SK-N-SH (cell line): ENCODE results near the gene HERC3. TPM values are rescaled to one million over a fixed set of nuclear protein-coding genes. Genes with fewer than 3 reads are reported as not detected.

Experiments
- CTCF ChIA-PET: fragments of 300-600, 350-600 bp; formaldehyde crosslinking; extraction: SDS; loops from one replicate; lab custom pipeline; 2021; lab: Yijun Ruan, JAX
- POLR2A ChIA-PET: fragments of 350-600 bp; sonication (Branson Sonifier 250); formaldehyde crosslinking; extraction: SDS; loops from one replicate; lab custom pipeline; 2020; ENCODE audit warnings: antibody characterized with exemption, inconsistent platforms; lab: Yijun Ruan, JAX
- DNase-seq: peaks from one replicate; pipeline ENCODE4 v3.0.0; 2012
- H2AFZ ChIP-seq: fragments of 200-600 bp; sonication (generic); 2 replicates; pipeline ENCODE4 v1.8.1; 2016; ENCODE audit warnings: antibody characterized with exemption, mild to moderate bottlenecking, low read depth
- H3F3A ChIP-seq: fragments of 200-600 bp; sonication (generic); replicated peaks from 2 replicates; pipeline ENCODE3; 2016; ENCODE audit warnings: antibody characterized with exemption, mild to moderate bottlenecking; ENCODE audit not compliant: insufficient read depth
- H3K27ac ChIP-seq, 2 experiments: fragments of 200-500 bp in 1 of 2; fragments of 200-600 bp in 1 of 2; sonication (Bioruptor generic) in 1 of 2; sonication (generic), shearing (Covaris generic) in 1 of 2; 2 replicates each; pipeline versions ENCODE4 v1.5.1 to v1.6.1; 2014 to 2016; ENCODE audit warnings: low read depth in 2 of 2, inconsistent platforms in 1 of 2, low read length in 1 of 2, mild to moderate bottlenecking in 1 of 2, mixed read lengths in 1 of 2
- H3K27me3 ChIP-seq: fragments of 200-600 bp; sonication (generic), shearing (Covaris generic); 2 replicates; pipeline ENCODE4 v1.6.1; 2016; ENCODE audit warnings: mixed run types; ENCODE audit not compliant: insufficient read depth
- H3K36me3 ChIP-seq, 2 experiments: fragments of 200-500 bp in 1 of 2; fragments of 200-600 bp in 1 of 2; sonication (Bioruptor generic) in 1 of 2; sonication (generic) in 1 of 2; replicated peaks in 1 of 2; 2 replicates each; pipeline versions ENCODE3 to v1.5.1; 2014 to 2016; ENCODE audit warnings: low read length in 1 of 2, mild to moderate bottlenecking in 1 of 2; ENCODE audit not compliant: insufficient read depth in 2 of 2, control insufficient read depth in 1 of 2
- H3K4me1 ChIP-seq, 2 experiments: fragments of 200-500 bp in 1 of 2; fragments of 200-600 bp in 1 of 2; sonication (Bioruptor generic) in 1 of 2; sonication (generic), shearing (Covaris generic) in 1 of 2; 2 replicates each; pipeline versions ENCODE4 v1.5.1 to v1.6.1; 2014 to 2016; ENCODE audit warnings: low read depth in 1 of 2, low read length in 1 of 2, mixed run types in 1 of 2; ENCODE audit not compliant: insufficient read depth in 2 of 2, control insufficient read depth in 1 of 2
- H3K4me2 ChIP-seq: fragments of 200-600 bp; sonication (generic), shearing (Covaris generic); 2 replicates; pipeline ENCODE4 v1.6.1; 2017; ENCODE audit warnings: mixed run types
- H3K4me3 ChIP-seq, 2 experiments: fragments of 200-500 bp in 1 of 2; fragments of 200-600 bp in 1 of 2; sonication (Bioruptor generic) in 1 of 2; sonication (generic), shearing (Covaris generic) in 1 of 2; 2 replicates each; pipeline versions ENCODE4 v1.5.1 to v1.8.1; 2014 to 2016; ENCODE audit warnings: low read depth in 2 of 2, inconsistent platforms in 1 of 2, low read length in 1 of 2, mild to moderate bottlenecking in 1 of 2, mixed read lengths in 1 of 2, moderate library complexity in 1 of 2
- H3K79me2 ChIP-seq: fragments of 200-600 bp; sonication (generic); 2 replicates; pipeline ENCODE4 v1.8.1; 2017; ENCODE audit warnings: mild to moderate bottlenecking; ENCODE audit not compliant: insufficient read depth
- H3K9ac ChIP-seq: fragments of 200-600 bp; sonication (generic); 2 replicates; pipeline ENCODE4 v1.6.1; 2017; ENCODE audit warnings: mixed run types
- H3K9me2 ChIP-seq: fragments of 200-600 bp; sonication (generic); 2 replicates; pipeline ENCODE4 v1.6.1; 2017; ENCODE audit warnings: mixed run types
- H3K9me3 ChIP-seq: fragments of 200-600 bp; sonication (generic); 2 replicates; pipeline ENCODE4 v1.6.1; 2017; ENCODE audit warnings: mixed run types, mild to moderate bottlenecking, moderate library complexity
- H4K20me1 ChIP-seq: fragments of 200-600 bp; sonication (generic); 2 replicates; pipeline ENCODE4 v1.6.1; 2017; ENCODE audit warnings: mild to moderate bottlenecking, mixed run types; ENCODE audit not compliant: insufficient read depth
- EP300 ChIP-seq, 2 experiments: IDR thresholded peaks; 2 replicates each; pipeline versions ENCODE4 v1.4.0 to v1.6.1; 2012; ENCODE audit warnings: borderline replicate concordance in 1 of 2, low read depth in 1 of 2, low read length in 1 of 2
- EZH2phosphoT487 ChIP-seq: fragments of 200-600 bp; sonication (generic); IDR thresholded peaks from 2 replicates; pipeline ENCODE4 v1.6.1; 2017; ENCODE audit warnings: low read depth, mixed run types, mild to moderate bottlenecking, antibody characterized with exemption, moderate library complexity, borderline replicate concordance
- FOSL2 ChIP-seq: IDR thresholded peaks from 2 replicates; pipeline ENCODE4 v1.4.0; 2012; ENCODE audit warnings: low read depth, mild to moderate bottlenecking, moderate library complexity, borderline replicate concordance
- GATA2 ChIP-seq: sonication (generic); formaldehyde crosslinking; IDR thresholded peaks from 2 replicates; pipeline ENCODE4 v1.5.0; 2020; ENCODE audit warnings: mild to moderate bottlenecking, missing genetic modification reagents
- MXI1 ChIP-seq: IDR thresholded peaks from 2 replicates; pipeline ENCODE4 v1.6.1; 2012; ENCODE audit warnings: mild to moderate bottlenecking, low read depth, low read length, improper control_type of control experiment
- NFIC ChIP-seq: IDR thresholded peaks from 2 replicates; pipeline ENCODE4 v1.4.0; 2012; ENCODE audit warnings: borderline replicate concordance
- RAD21 ChIP-seq: IDR thresholded peaks from 2 replicates; pipeline ENCODE4 v1.6.1; 2012; ENCODE audit warnings: mild to moderate bottlenecking, low read length
- RCOR1 ChIP-seq: fragments of 150-350 bp; IDR thresholded peaks from 2 replicates; pipeline ENCODE4 v1.6.1; 2017; ENCODE audit warnings: antibody characterized with exemption, low read length
- SMC3 ChIP-seq: IDR thresholded peaks from 2 replicates; pipeline ENCODE4 v1.6.1; 2012; ENCODE audit warnings: low read depth, low read length, improper control_type of control experiment
- TCF12 ChIP-seq: IDR thresholded peaks from 2 replicates; pipeline ENCODE4 v1.4.0; 2012
- TEAD4 ChIP-seq: IDR thresholded peaks from 2 replicates; pipeline ENCODE4 v1.4.0; 2012; ENCODE audit warnings: mild to moderate bottlenecking, borderline replicate concordance; ENCODE audit not compliant: insufficient read depth
- WGBS: methylation state at CpG from one replicate; pipeline ENCODE4 v1.1.6; 2017; ENCODE audit warnings: low lambda C conversion rate; 5-methylcytosine and 5-hydroxymethylcytosine counted together
- polyA plus RNA-seq, 3 experiments: library from polyadenylated mRNA; depleted of rRNA; stranded (reverse); fragments of >200 nt; gene quantifications; 2 replicates each; pipeline ENCODE4 v1.2.3, GENCODE V29; 2012
- TF ChIP-seq, protein P1 (sequence below): IDR thresholded peaks from 2 replicates; pipeline ENCODE4 v1.4.0; 2012; ENCODE audit warnings: low read depth, borderline replicate concordance
- TF ChIP-seq, protein P2 (sequence below): fragments of 200-600 bp; sonication (generic); IDR thresholded peaks from 2 replicates; pipeline ENCODE4 v1.6.1; 2017; ENCODE audit warnings: antibody characterized with exemption, mild to moderate bottlenecking, moderate library complexity
- TF ChIP-seq, protein P3 (sequence below): IDR thresholded peaks from 2 replicates; pipeline ENCODE4 v1.4.0; 2012; ENCODE audit warnings: low read depth
- TF ChIP-seq, protein P4 (sequence below): fragments of 150-350 bp; IDR thresholded peaks from 2 replicates; pipeline ENCODE4 v1.6.1; 2017; ENCODE audit warnings: antibody characterized with exemption, low read length, low read depth, borderline replicate concordance
- TF ChIP-seq, protein P5 (sequence below): IDR thresholded peaks from 2 replicates; pipeline ENCODE4 v1.4.0; 2012; ENCODE audit warnings: low read depth, borderline replicate concordance
- TF ChIP-seq, protein P6 (sequence below): fragments of 150-350 bp; IDR thresholded peaks from 2 replicates; pipeline ENCODE4 v1.6.1; 2016; ENCODE audit warnings: mild to moderate bottlenecking, low read depth, low read length
- TF ChIP-seq, protein P7 (sequence below): IDR thresholded peaks from 2 replicates; pipeline ENCODE4; 2012

The HERC3 gene
- polyA plus RNA-seq, 1 of the 3 experiments (the other 2 are of a cell fraction): 4.6 TPM

DNA sequence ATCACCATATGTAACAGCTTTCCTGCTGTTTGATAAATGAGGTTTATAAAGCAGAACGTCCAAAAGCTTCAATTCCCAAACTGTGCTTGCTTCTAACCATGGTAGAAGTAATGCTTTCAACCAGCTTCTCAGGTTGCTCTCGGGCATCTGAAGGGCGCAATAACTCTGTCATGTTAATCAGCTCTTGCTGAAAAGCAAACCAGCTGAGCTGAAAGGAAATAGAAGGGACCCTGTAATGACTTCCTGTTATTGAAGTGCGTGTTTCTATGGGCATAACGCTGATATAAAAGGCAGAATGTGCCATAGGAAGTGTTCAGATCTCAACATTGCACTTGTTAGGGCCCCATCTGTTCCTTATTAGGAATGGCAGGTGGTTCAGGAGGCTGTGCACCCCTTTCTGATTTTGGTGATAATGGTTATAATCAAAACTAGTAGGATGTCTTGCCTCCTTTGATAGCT lies 21.2 kb downstream of the HERC3 start:
- H2AFZ ChIP-seq: peak overlapping the region; percentile 35; the same call in 1 of the 2 replicates
- ChIA-PET CTCF (interaction anchor here (1.9 kb wide), 1 partner anchor 46 kb away, joined by 6 read pairs; no protein-coding TSS in a partner anchor), POLR2A (no interaction called here)
- TF ChIP-seq RCOR1 (peak; percentile 33; the same call in 1 of the 2 replicates), MXI1 (no peak), TCF12 (peak; percentile 46), GATA2 (CRISPR knock-in tag) (peak; percentile 54; the same call in 1 of the 2 replicates), EZH2phosphoT487 (no peak)
- TF ChIP-seq, protein P1, sequence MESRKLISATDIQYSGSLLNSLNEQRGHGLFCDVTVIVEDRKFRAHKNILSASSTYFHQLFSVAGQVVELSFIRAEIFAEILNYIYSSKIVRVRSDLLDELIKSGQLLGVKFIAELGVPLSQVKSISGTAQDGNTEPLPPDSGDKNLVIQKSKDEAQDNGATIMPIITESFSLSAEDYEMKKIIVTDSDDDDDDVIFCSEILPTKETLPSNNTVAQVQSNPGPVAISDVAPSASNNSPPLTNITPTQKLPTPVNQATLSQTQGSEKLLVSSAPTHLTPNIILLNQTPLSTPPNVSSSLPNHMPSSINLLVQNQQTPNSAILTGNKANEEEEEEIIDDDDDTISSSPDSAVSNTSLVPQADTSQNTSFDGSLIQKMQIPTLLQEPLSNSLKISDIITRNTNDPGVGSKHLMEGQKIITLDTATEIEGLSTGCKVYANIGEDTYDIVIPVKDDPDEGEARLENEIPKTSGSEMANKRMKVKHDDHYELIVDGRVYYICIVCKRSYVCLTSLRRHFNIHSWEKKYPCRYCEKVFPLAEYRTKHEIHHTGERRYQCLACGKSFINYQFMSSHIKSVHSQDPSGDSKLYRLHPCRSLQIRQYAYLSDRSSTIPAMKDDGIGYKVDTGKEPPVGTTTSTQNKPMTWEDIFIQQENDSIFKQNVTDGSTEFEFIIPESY: no peak
- no peak for DNase-seq
- no peaks in the 10 kb centered on the region for H4K20me1 ChIP-seq
- H3K9me2 ChIP-seq: no peaks in the 10 kb centered on the region
- H3K27ac ChIP-seq: peak overlapping the region; percentile 64 to 94
- WGBS: 48% methylated on average over 5 of the region's 5 CpGs
- H3K79me2 ChIP-seq: peaks cover 12% of the 10 kb centered on the region
- peaks cover 11 to 28% of the 10 kb centered on the region in 2 experiments for H3K4me1 ChIP-seq
- no peaks in the 10 kb centered on the region for H3K9me3 ChIP-seq
- H3K4me3 ChIP-seq: no peak overlapping the region
- peak overlapping the region; percentile 64; the same call in 1 of the 2 replicates for H3K9ac ChIP-seq
- H3F3A ChIP-seq: peaks cover 35% of the 10 kb centered on the region
- no peaks in the 10 kb centered on the region for H3K27me3 ChIP-seq
- H3K4me2 ChIP-seq: peak overlapping the region; percentile 32; the same call in 1 of the 2 replicates
- peaks cover 0 to 3% of the 10 kb centered on the region in 2 experiments for H3K36me3 ChIP-seq

DNA sequence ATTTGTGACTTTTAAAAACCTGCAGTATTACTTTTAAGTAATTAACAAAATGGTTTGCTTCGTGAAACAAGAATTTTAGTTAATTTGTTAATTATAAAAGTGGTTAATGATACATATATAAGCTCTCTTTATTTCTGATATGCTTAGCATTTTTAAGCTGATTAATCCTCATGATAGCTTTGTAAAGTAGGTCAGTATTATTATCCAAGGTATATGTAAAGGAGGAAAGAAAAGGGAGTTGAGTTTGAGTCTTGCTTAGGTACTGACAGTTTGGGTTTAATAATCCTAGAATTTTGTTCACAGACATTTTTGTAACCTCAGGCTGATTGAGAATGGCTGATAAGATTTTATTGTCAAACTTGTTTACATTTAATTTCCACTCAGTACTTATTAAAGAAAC lies 21.8 kb downstream of the HERC3 start:
- peaks cover 35% of the 10 kb centered on the region for H3F3A ChIP-seq
- H3K9me2 ChIP-seq: no peaks in the 10 kb centered on the region
- no peak for DNase-seq
- ChIA-PET POLR2A (no interaction called here), CTCF (interaction anchor here (1.9 kb wide), 1 partner anchor 45 kb away, joined by 6 read pairs; no protein-coding TSS in a partner anchor)
- H3K27ac ChIP-seq: peak overlapping the region in 1 of 2 experiments; percentile 94; a peak in 2 of 4 replicates
- no peaks in the 10 kb centered on the region for H3K27me3 ChIP-seq
- H3K4me1 ChIP-seq: peaks cover 11 to 28% of the 10 kb centered on the region in 2 experiments
- no peak overlapping the region for H3K4me2 ChIP-seq
- 95% methylated on average over 1 of the region's 1 CpG for WGBS
- H3K4me3 ChIP-seq: no peak overlapping the region
- no peaks in the 10 kb centered on the region for H3K9me3 ChIP-seq
- H3K36me3 ChIP-seq: no peaks in the 10 kb centered on the region
- H4K20me1 ChIP-seq: no peaks in the 10 kb centered on the region
- no peak overlapping the region for H2AFZ ChIP-seq
- H3K9ac ChIP-seq: no peak overlapping the region; the same call in 1 of the 2 replicates
- H3K79me2 ChIP-seq: peaks cover 12% of the 10 kb centered on the region
- TF ChIP-seq TEAD4: no peak
- TF ChIP-seq, protein P2, sequence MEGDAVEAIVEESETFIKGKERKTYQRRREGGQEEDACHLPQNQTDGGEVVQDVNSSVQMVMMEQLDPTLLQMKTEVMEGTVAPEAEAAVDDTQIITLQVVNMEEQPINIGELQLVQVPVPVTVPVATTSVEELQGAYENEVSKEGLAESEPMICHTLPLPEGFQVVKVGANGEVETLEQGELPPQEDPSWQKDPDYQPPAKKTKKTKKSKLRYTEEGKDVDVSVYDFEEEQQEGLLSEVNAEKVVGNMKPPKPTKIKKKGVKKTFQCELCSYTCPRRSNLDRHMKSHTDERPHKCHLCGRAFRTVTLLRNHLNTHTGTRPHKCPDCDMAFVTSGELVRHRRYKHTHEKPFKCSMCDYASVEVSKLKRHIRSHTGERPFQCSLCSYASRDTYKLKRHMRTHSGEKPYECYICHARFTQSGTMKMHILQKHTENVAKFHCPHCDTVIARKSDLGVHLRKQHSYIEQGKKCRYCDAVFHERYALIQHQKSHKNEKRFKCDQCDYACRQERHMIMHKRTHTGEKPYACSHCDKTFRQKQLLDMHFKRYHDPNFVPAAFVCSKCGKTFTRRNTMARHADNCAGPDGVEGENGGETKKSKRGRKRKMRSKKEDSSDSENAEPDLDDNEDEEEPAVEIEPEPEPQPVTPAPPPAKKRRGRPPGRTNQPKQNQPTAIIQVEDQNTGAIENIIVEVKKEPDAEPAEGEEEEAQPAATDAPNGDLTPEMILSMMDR: no peak
- TF ChIP-seq, protein P3, sequence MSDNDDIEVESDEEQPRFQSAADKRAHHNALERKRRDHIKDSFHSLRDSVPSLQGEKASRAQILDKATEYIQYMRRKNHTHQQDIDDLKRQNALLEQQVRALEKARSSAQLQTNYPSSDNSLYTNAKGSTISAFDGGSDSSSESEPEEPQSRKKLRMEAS: no peak
- TF ChIP-seq, protein P4, sequence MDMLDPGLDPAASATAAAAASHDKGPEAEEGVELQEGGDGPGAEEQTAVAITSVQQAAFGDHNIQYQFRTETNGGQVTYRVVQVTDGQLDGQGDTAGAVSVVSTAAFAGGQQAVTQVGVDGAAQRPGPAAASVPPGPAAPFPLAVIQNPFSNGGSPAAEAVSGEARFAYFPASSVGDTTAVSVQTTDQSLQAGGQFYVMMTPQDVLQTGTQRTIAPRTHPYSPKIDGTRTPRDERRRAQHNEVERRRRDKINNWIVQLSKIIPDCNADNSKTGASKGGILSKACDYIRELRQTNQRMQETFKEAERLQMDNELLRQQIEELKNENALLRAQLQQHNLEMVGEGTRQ: no peak
- TF ChIP-seq EP300 (IDR thresholded peaks at IDR 0.05; ENCODE audit: borderline replicate concordance in 1 of 2, low read depth in 1 of 2, low read length in 1 of 2): no peak
- TF ChIP-seq, protein P5, sequence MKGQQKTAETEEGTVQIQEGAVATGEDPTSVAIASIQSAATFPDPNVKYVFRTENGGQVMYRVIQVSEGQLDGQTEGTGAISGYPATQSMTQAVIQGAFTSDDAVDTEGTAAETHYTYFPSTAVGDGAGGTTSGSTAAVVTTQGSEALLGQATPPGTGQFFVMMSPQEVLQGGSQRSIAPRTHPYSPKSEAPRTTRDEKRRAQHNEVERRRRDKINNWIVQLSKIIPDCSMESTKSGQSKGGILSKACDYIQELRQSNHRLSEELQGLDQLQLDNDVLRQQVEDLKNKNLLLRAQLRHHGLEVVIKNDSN: no peak
- TF ChIP-seq RAD21: no peak
- no peak for TF ChIP-seq SMC3
- TF ChIP-seq, protein P6, sequence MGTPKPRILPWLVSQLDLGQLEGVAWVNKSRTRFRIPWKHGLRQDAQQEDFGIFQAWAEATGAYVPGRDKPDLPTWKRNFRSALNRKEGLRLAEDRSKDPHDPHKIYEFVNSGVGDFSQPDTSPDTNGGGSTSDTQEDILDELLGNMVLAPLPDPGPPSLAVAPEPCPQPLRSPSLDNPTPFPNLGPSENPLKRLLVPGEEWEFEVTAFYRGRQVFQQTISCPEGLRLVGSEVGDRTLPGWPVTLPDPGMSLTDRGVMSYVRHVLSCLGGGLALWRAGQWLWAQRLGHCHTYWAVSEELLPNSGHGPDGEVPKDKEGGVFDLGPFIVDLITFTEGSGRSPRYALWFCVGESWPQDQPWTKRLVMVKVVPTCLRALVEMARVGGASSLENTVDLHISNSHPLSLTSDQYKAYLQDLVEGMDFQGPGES: no peak
- no peak for TF ChIP-seq MXI1
- TF ChIP-seq NFIC: no peak
- TF ChIP-seq, protein P7, sequence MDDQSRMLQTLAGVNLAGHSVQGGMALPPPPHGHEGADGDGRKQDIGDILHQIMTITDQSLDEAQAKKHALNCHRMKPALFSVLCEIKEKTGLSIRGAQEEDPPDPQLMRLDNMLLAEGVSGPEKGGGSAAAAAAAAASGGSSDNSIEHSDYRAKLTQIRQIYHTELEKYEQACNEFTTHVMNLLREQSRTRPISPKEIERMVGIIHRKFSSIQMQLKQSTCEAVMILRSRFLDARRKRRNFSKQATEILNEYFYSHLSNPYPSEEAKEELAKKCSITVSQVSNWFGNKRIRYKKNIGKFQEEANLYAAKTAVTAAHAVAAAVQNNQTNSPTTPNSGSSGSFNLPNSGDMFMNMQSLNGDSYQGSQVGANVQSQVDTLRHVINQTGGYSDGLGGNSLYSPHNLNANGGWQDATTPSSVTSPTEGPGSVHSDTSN: no peak
- TF ChIP-seq FOSL2: no peak
